GOT3 (cell line): Measurements from ENCODE around the gene AGBL4.

Experiments used
- DNase-seq: peaks from one replicate; lab custom pipeline; 2025; ENCODE audit warnings: mixed read lengths; lab: John Stamatoyannopoulos, UW

AGBL4 gene

DNA sequence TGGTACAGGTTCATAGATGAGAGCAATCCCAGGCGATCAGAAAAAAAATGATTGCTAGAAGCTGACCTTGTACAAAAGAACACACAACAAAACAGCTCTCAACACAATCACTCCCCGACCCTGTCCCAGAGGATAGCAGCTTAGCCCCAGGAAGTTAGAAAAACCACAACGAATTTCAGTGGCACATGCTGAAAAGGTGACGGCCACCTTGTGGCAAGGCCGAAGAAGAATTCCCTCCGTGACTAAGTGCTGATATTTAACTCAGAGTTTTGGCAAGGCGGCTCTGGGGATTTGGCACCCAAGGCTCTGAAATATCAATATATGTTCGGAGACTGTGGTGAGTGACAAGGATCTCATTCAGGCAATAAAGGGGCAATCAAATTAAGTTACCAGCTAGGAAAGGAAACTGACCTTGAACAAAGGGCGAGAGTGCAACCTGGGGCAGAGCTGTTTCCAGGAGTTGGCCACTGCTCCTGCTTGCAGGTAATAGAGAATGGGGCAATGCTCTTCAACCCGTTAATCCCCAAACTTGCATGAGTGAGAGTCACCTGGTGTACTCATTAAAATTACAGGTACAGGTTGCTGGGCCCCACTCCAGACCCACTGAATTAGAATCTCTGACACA, 1343.2 kb downstream of the AGBL4 start:
- DNase-seq: no peak

DNA sequence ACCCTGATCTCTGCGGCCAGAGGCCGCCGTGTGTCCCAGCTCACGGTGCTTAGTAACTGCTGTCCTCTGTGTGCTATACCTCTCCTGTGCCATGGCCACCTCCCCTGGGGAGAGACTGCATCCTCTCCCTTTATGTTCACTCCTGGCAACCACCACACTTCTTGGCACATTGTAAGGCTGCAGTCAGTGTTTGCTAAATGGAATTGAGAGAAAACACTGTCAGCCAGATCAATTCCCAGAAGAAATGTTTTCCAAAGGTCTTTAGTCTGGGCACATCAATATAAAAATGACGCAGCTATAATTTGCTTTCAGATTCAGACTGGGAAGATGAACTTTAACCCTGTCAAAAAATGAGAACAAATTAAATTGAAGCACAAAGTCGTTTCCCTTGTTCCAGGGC, 1343.9 kb downstream of the AGBL4 start:
- no peak for DNase-seq

DNA sequence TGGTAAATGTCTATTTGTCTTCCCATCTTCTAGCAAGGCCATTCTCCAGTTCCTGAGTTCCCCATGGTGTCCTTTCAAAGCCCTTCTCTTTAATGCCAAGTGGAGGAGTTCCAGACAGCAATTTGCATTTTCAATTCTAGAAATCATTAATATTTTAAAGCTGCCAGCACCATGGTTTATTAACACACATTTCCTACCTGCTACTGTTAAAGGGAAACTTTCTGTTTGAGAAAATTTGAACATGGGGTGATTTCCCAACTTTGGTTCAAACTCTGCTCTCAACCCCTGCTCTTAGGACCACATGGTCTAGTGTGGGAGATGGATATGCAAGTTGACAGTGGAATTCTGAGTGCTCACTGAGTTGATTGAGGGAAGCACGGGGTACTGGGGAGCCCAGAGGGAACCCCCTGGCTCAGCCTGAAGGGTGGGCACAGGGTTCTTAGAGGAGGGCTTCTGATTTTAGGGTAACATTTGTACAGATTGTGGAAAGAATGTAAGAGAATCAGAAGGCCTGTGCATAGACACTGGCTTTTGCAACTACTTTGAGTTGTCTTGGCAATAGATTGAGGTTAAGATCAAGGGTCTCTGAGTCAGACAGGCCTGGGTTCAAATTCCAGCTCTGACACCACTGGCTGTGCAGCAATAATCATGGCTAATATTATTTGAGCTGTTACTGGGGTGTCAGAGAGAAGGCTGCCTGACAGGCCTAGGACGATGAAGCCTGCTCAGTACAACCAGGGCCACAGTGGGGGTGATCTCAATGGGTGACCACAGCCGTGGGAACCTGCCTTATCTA, 1344.8 kb downstream of the AGBL4 start:
- no peak for DNase-seq

DNA sequence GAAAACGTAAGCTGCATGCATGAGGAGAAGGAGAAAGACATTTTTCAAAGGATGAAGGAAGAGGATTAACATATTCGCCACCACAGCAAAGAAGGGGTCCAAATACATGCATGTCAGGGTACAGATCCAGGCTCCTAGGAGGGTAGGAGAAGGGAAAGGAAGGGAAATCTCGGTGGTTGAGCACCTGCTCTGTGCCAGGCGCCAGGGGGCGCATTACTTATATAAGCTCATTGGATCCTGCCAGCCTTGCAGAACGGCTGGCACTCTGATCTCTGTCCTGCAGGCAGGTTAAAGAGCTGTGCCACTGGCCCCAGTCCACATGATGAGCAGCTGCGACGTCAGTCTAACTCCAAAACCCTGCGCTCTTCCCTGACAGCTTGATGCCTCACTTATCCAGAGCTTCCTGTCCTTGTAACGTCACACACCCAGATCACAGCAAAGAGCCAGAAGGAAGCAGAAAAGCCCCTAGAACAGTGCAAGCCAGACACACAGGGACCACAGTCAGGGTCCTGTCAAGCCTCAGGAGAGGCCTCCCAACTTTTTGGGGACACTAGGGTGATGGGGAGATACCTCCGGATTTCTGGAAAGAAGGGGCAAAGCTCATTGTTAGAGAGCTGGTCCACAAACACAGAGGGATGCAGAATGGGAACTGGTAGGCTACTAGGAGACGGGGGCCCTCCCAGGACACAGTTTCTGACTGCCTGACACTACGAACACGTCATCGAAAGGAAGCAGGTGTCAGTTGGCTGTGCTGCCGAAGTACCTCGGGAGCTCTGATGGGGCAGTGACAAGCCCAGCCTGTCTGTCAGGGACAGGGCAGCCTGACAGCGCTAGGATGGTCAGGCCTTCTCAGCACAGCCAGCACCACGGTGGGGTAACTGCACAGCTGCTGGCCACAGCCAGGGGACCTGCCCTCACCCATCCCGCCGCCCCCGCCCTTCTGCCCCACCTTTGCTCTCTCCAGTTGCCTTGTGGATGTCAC, 1346.2 kb downstream of the AGBL4 start:
- DNase-seq: no peak

DNA sequence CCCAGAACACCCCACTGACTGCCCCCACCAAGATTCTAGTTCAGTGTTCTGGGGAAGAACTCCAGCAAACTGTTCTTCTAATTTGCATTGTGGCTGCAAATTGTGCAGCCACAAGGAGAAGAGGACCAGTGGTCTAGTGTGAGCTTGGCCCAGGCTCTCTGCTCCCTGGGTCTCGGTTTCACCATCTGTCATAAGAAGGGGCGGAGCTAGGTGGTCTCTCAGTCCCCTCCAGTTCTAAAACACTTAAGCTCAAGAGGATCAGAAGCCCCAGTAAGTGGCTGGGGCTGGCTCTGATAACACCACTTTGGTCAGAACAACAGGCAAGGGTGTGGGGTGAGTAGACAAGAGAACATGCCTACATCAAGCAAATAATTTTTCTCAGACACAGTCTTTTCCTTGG, 1346.9 kb downstream of the AGBL4 start:
- DNase-seq: no peak

DNA sequence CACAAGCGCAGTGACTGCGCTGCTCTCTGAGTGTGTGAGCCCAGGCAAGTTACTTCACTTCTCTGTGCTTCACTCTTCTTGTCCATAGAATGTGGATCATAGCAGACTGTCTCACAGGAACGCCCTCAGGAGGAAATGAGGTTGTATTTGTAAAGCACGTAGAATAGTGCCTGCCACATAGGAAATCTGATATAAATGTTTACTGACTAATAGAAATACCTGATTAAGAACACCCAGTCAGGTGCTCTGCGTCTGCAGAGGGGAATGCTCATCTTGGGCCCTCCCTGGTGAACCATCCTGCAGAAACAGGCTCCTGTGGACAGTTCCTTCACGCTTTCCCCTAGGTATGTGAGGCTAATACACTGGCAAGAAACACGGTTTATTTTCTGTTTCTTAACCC, 1347.4 kb downstream of the AGBL4 start:
- DNase-seq: no peak

DNA sequence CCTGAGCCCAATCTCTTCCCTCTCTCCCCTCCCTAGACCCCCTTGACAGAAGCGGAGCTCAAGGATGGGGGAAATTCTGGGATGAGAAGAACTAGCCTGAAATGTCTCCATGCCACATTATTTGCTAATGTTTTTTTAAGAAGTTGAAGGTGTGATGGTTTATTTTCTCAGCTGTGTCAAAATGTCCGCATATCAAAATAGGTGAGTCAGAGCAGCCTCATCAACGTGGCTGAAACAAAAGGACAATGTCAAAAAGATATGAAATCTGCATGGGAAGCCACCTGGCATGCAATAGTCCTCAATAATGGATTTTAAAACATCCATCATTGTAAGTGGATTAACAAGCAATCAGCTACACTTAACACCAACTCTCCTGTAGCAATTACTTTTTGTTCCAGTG, 1348.5 kb downstream of the AGBL4 start:
- no peak for DNase-seq

DNA sequence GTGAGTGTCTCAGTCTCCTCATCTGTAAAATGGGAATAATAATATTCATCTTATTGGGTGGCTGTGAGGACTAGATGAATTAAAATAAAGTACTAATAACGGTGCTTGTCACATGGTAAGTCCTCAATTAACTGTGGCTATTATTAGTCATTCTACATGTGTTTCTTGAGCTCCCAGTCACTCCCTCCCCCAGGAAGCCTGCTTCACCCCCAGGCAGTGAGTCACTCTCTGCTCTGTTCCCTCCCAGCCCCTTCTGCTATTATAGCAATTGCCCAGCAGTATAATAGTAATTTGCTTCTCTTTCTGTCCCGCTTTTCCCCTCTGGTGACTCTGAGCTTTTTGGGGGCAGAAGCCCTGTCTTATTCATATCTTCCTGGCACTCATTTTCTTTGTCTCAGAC, 1349.1 kb downstream of the AGBL4 start:
- no peak for DNase-seq

DNA sequence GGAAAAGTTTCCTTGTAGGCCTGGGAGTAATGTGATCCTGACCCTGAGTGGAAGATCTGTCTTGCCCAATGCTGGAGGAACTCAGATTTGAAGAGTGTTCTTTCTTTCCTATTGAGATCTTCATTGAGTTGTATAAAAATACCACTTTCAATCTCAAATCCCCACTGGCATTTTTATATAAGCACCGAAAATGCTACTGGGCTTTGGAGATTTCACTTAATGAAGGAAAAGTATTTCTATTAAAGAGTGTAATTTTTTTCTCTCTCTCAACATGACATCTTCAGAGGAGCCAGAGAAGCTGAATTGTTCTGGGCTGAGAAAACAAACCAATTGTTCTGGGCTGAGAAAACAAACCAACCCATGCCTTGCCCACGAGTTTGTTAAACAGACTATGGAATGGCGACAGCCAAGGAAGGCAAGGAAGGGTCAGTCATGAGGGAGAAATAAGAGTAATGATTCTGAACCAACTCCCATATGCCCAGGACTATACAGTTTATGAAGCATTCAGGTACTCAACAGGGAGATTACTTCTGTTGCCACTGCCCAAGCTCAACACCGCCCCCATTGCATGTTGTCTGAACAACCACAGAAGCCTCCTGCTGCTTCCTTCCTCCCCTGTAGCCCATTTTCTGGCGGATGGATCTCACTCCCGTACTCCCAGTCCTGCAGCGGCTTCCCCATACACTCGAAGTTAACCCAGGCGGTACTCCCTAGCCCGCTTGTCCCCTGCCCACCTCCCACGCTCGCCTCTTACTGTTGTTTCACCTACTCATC, 1350.2 kb downstream of the AGBL4 start:
- no peak for DNase-seq

DNA sequence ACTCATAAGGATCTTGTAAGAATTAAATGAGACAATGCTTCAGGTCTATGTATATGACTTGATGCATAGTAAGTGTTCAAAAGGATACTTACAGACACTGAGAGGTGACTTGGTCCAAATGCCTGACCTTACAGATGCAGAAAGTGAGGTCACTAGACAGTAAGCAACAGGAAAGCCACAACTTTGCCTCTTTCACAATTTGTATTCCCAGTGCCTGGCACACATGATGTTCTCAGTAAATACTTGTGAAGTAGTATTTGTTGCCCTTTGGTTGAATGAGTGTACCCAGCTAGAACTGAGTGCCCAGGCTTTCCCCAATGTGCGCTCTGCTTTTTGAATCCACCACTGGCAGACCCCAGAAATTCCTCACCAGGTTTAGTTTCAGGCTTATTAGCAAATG, 1352.2 kb downstream of the AGBL4 start:
- no peak for DNase-seq

DNA sequence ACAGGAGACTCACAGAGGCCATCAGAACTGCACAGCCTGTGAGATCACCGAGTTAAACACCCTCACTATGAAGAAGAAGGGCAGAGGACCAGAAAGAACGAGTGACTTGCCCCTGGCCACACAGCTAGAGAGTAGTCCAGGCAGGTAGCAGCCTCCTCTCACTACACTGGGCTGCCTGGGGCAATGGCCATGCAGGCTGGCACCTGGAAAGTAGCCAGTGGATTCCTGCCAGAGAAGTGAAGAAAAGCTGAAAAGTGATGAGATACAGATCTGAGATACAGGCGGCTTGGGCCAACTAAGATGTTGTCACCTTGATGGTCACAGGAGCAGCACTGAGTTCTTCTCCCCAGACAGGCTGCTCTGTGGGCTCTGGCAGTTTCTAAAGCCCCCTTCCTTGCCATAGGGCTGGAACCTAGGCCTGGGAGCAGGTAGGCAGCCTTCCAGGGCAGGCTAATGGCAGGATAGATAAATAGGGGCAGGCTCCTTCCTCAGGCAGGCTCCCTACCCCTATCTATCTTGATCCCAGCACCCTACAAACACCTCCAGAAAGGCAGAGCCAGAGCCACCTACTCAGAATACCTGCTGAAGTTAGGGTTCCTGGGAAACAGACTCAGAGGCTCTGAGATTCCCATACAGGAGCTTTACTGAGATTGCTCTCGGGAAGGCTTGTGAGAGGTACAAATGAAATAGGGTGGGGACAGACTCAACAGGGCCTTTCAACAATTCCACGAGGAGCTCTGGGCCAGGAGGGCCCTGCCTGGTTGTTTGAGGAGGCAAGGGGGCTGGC, 1353.3 kb downstream of the AGBL4 start:
- DNase-seq: no peak

DNA sequence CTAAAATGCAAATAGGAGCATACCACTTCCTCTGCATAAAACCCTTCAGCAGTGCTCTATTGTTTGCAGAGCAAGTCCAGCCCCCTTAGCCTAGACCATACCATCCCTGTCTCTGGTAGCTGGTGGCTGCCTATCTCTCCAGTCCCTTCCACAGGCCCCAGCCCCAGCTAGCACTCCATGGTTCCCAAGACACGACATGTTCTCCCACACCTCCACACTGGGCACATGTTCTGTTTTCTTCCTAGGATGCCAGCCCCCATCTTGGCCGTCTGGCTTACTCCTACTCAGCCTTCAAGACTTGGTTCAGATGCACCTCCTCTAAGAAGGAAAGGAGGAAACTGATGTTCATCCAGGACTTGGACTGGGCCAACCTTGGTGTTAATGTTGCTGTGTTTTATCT, 1355.4 kb downstream of the AGBL4 start:
- DNase-seq: no peak

DNA sequence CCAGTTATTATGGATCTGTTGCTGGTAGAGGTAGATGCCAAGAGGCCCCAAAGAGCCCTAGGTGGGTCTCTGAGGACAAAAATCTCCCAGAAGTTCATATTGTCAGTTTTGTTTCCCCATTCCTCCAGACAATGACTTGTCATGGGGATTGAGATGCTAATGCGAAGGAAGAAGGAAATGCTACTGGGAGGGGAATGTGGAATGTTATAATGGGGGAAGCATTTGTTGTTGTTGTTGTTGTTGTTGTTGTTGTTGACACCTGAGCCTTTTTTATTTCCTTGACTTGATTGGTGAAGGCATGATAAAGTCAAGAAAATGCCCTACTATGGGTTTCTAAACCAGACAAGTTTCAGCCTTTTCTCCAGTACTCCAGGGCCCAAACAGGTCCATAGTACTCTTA, 1356.0 kb downstream of the AGBL4 start:
- no peak for DNase-seq

DNA sequence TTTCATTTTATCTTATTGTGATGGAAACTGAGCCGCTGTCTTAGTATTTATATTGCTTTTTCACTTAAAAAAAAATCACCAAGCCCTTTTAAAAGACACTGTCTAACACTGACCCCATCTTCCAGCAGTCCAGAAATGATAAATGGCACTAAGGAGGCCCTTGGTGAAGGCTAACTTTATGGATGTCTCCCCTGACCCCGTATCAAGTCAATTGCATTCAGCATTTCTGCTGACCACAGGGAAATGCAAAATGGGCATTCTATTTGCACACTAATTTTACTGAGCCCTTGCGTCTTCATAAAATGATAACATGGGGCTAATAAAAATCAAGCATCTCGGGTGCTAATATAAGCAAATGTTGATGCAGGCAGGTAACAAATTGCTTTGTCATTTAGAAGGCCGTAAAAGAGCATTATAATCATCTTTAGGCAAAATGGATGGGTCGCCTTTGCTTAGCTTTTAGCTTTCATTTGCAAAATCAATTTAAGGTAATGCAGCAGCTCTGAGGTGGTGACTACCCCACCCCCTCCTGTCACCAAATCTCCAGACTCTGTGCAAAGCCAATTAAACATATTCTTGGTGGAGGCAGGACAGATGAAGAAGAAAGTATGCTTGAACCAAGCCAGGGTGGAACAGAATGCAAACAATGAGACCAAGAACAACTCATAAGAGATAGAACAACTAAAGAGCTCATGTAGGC, 1357.9 kb downstream of the AGBL4 start:
- no peak for DNase-seq

DNA sequence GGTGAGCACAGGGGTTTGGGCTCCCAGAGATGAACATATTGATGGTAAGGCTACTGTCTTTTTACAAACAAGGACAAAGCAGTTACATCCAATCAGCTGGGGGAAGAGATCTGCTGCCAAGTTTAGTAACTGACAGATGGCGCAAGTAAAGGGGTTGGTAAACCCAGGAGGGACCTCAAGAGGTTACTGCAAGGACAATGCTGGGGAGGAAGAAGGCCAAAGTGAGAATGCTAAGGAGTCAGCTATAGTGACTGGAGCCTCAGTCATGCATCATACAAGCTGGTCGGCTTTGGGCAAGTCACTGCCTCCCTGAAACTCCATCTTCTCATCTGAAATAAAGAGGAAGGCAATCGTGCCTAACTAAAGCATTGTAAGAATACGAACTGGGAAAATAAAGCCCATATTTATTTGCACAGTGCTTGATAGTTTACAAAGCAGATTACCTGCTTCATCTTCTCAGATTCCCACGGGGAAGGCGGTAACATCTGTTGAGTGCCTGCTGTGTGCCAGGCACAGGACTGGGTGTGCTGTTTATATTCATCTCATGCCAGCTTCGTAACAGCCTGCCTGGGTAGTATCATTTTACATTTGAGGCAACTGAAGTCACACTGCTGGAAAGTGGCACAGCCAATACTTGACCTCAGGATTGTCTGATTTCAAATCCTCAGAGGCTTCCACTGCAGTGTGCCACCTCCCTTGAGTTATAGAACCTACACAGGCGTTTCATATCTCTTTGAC, 1361.9 kb downstream of the AGBL4 start:
- no peak for DNase-seq

DNA sequence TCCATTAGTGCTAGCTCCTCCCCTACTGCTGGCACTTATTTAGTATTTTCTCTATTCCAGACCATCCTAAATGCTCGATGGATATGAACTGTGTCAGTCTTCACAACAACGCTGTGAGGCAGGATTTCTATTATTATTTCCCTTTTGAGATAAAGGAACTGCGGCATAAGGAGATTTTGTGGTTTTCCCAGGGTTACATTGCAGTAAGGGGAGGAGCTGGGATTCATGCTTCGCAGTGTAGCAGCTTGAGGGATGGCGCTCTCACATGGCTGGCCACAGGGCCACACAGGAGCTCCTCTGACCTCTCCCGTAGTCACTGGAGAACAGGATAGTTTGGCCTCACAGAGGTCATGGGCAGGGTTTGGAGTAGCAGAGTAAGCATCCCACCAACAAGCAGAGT, 1364.0 kb downstream of the AGBL4 start:
- no peak for DNase-seq

DNA sequence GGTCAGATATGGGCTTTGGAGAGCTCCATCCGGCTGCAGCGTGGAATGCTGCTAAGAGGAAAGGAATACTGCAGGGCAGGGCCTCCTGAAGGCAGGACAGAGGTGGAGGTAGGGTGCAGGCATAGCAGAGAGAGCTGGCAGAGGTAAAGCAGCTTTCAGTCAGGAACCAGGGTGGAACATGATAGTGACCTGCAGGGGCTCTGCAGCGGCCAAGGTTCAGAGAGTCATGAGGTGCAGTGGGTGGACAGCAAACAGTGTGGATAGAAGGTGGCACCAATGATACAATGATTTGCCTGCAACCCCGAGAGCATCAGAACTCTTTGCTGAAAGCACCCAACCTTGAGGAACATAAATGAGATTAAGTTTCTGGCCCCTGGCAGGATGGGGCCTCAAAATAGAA, 1366.3 kb downstream of the AGBL4 start:
- DNase-seq: no peak

DNA sequence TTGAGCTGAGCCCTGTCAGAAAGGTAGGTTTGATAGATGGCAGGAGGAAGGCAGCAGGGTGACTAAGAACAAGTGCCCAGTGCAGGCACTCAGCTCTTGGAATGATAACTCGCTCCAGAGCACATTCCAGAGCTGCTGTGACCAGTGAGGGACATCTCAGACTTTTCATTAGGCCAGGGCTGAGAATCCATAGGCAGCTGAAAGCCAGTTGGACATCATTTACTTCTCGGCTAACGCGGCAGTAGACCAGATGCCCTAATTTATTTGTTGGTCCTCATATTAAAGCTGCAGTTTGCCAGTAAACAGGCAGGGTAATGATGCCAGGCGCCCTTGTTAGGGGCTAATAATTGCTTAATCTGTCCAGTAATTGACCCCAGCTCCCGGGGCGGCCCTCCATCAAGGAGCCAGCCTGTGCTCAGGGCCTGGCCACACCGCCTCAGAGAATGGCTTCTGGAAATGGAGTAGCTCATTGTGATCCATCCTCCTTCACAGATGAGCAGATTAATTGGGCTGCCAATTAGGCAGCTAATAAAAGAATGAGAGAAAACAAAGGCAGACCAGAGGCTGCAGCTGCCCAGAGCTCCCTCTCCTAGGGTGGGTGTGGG, 1369.0 kb downstream of the AGBL4 start:
- DNase-seq: no peak

DNA sequence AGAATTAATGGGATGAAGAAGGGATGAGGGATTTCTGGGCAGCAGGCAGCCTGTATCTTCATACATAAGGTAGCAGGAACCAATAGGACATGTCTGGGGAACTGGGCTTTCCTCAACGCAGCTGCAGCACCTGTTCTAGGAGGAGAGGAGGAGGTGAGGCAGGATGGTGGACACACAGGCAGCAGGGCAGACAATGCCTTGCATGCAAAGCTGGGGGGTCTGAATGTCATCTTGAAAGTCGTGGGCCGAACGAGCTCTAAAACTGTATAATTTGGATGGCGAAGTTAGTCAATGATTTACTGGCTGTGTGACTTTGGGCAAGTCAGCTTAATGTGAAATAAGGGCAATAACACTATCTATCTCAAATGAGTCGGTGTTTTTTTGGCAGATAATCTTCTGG, 1371.4 kb downstream of the AGBL4 start:
- no peak for DNase-seq
